SK-N-SH (cell line): Measurements from ENCODE around the gene ARL4A. TPM values are rescaled to one million over a fixed set of nuclear protein-coding genes. Genes with fewer than 3 reads are reported as not detected.

Source experiments
- CTCF ChIP-seq: fragments of 200-600 bp; sonication (generic); IDR thresholded peaks from 2 replicates; pipeline ENCODE4 v1.6.1; 2017; ENCODE audit warnings: antibody characterized with exemption, mild to moderate bottlenecking, moderate library complexity
- ELF1 ChIP-seq: IDR thresholded peaks from 2 replicates; pipeline ENCODE4 v1.4.0; 2012
- EP300 ChIP-seq, 2 experiments: IDR thresholded peaks; 2 replicates each; pipeline versions ENCODE4 v1.4.0 to v1.6.1; 2012; ENCODE audit warnings: borderline replicate concordance in 1 of 2, low read depth in 1 of 2, low read length in 1 of 2
- EZH2phosphoT487 ChIP-seq: fragments of 200-600 bp; sonication (generic); IDR thresholded peaks from 2 replicates; pipeline ENCODE4 v1.6.1; 2017; ENCODE audit warnings: low read depth, mixed run types, mild to moderate bottlenecking, antibody characterized with exemption, moderate library complexity, borderline replicate concordance
- FOXJ3 ChIP-seq: sonication (generic); formaldehyde crosslinking; IDR thresholded peaks from 2 replicates; pipeline ENCODE4 v1.5.1; 2020; ENCODE audit warnings: mild to moderate bottlenecking, missing genetic modification reagents
- GABPA ChIP-seq: IDR thresholded peaks from 2 replicates; pipeline ENCODE4 v1.4.0; 2012; ENCODE audit warnings: low read depth, mild to moderate bottlenecking
- GATA2 ChIP-seq: sonication (generic); formaldehyde crosslinking; IDR thresholded peaks from 2 replicates; pipeline ENCODE4 v1.5.0; 2020; ENCODE audit warnings: mild to moderate bottlenecking, missing genetic modification reagents
- JUND ChIP-seq: IDR thresholded peaks from 2 replicates; pipeline ENCODE4 v1.4.0; 2012
- MXI1 ChIP-seq: IDR thresholded peaks from 2 replicates; pipeline ENCODE4 v1.6.1; 2012; ENCODE audit warnings: mild to moderate bottlenecking, low read depth, low read length, improper control_type of control experiment
- PBX3 ChIP-seq: IDR thresholded peaks from 2 replicates; pipeline ENCODE4; 2012
- POLR2AphosphoS5 ChIP-seq: IDR thresholded peaks from 2 replicates; pipeline ENCODE4 v1.6.1; 2012; ENCODE audit warnings: low read depth, low read length
- RXRA ChIP-seq: IDR thresholded peaks from 2 replicates; pipeline ENCODE4 v1.4.0; 2012; ENCODE audit warnings: low read depth, mild to moderate bottlenecking, borderline replicate concordance
- TAF1 ChIP-seq: IDR thresholded peaks from 2 replicates; pipeline ENCODE4 v1.6.1; 2012; ENCODE audit warnings: low read depth, mild to moderate bottlenecking, low read length, moderate library complexity, borderline replicate concordance
- TEAD4 ChIP-seq: IDR thresholded peaks from 2 replicates; pipeline ENCODE4 v1.4.0; 2012; ENCODE audit warnings: mild to moderate bottlenecking, borderline replicate concordance; ENCODE audit not compliant: insufficient read depth
- USF2 ChIP-seq: fragments of 150-350 bp; IDR thresholded peaks from 2 replicates; pipeline ENCODE4 v1.6.1; 2017; ENCODE audit warnings: antibody characterized with exemption, low read length, low read depth, borderline replicate concordance
- ZBTB33 ChIP-seq: IDR thresholded peaks from 2 replicates; pipeline ENCODE4 v1.4.0; 2012; ENCODE audit warnings: low read depth, borderline replicate concordance
- polyA plus RNA-seq, 3 experiments: library from polyadenylated mRNA; depleted of rRNA; stranded (reverse); fragments of >200 nt; gene quantifications; 2 replicates each; pipeline ENCODE4 v1.2.3, GENCODE V29; 2012
- TF ChIP-seq, protein P1 (sequence below): IDR thresholded peaks from 2 replicates; pipeline ENCODE4 v1.6.1; 2012; ENCODE audit warnings: mild to moderate bottlenecking, low read depth, low read length, moderate library complexity
- TF ChIP-seq, protein P2 (sequence below): IDR thresholded peaks from 2 replicates; pipeline ENCODE4 v1.4.0; 2012; ENCODE audit warnings: low read depth

Gene ARL4A
- polyA plus RNA-seq, 1 of the 3 experiments (the other 2 are of a cell fraction): 5.5 TPM

DNA sequence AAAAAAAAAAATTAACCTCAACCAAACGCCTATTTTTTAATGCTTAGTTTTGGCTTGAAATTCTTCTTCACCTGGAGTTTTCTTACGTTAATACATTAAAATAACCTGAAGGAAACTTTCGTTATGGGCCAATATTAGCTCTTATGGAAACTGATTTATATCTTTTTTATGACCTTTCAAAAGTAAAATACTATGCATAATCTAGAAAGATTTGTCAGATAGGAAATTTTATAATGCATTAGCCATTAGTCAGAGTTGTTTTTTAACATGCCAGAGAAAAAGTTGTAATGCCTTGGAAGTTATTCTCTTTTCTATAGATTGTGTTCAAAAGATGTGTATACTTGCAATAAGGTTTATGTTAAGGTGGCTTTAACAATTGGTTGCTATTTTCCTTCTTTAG is 34.3 kb upstream of the ARL4A start (continued):
- TF ChIP-seq, protein P1, sequence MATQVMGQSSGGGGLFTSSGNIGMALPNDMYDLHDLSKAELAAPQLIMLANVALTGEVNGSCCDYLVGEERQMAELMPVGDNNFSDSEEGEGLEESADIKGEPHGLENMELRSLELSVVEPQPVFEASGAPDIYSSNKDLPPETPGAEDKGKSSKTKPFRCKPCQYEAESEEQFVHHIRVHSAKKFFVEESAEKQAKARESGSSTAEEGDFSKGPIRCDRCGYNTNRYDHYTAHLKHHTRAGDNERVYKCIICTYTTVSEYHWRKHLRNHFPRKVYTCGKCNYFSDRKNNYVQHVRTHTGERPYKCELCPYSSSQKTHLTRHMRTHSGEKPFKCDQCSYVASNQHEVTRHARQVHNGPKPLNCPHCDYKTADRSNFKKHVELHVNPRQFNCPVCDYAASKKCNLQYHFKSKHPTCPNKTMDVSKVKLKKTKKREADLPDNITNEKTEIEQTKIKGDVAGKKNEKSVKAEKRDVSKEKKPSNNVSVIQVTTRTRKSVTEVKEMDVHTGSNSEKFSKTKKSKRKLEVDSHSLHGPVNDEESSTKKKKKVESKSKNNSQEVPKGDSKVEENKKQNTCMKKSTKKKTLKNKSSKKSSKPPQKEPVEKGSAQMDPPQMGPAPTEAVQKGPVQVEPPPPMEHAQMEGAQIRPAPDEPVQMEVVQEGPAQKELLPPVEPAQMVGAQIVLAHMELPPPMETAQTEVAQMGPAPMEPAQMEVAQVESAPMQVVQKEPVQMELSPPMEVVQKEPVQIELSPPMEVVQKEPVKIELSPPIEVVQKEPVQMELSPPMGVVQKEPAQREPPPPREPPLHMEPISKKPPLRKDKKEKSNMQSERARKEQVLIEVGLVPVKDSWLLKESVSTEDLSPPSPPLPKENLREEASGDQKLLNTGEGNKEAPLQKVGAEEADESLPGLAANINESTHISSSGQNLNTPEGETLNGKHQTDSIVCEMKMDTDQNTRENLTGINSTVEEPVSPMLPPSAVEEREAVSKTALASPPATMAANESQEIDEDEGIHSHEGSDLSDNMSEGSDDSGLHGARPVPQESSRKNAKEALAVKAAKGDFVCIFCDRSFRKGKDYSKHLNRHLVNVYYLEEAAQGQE: no peak
- peak in 1 of 2 experiments; percentile 70; a peak in 2 of 4 replicates for TF ChIP-seq EP300 (IDR thresholded peaks at IDR 0.05; ENCODE audit: borderline replicate concordance in 1 of 2, low read depth in 1 of 2, low read length in 1 of 2)
- no peak for TF ChIP-seq ELF1
- peak; percentile 73 for TF ChIP-seq TEAD4
- no peak for TF ChIP-seq ZBTB33
- TF ChIP-seq EZH2phosphoT487: no peak
- no peak for TF ChIP-seq FOXJ3 (CRISPR knock-in tag)
- TF ChIP-seq CTCF: no peak
- peak; percentile 64 for TF ChIP-seq PBX3
- TF ChIP-seq, protein P2, sequence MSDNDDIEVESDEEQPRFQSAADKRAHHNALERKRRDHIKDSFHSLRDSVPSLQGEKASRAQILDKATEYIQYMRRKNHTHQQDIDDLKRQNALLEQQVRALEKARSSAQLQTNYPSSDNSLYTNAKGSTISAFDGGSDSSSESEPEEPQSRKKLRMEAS: no peak
- peak; percentile 68 for TF ChIP-seq JUND
- TF ChIP-seq MXI1: no peak
- no peak for TF ChIP-seq USF2
- no peak for TF ChIP-seq TAF1
- no peak for TF ChIP-seq POLR2AphosphoS5
- TF ChIP-seq GABPA: no peak
- TF ChIP-seq RXRA: peak; percentile 34; the same call in 1 of the 2 replicates
- no peak for TF ChIP-seq GATA2 (CRISPR knock-in tag)
